ENCODE results near the gene CHRNA4. TPM values are rescaled to one million over a fixed set of nuclear protein-coding genes. Genes with fewer than 3 reads are reported as not detected.

The CHRNA4 gene
- total RNA-seq, 1 donor from 2014 or later = not detected

- no peak overlapping the region for H3K4me3 Mint-ChIP-seq
- peaks cover 4% of the 10 kb centered on the region for H3K9me3 Mint-ChIP-seq
- no peaks in the 10 kb centered on the region for H3K27me3 Mint-ChIP-seq
- H3K27ac Mint-ChIP-seq = no peak overlapping the region
- ATAC-seq (ENCODE audit: low read depth) (no peak), DNase-seq (no peak)
- POLR2A ChIA-PET = no interaction called here
- no peak for TF ChIP-seq CTCF (IDR thresholded peaks at IDR 0.05)
- intact Hi-C loops (cut with micrococcal nuclease) = no loop called here
- no peaks in the 10 kb centered on the region for H3K4me1 Mint-ChIP-seq
- CTCF ChIA-PET = no interaction called here
- H3K36me3 Mint-ChIP-seq (ENCODE audit: low read depth) = no peaks in the 10 kb centered on the region
Measured at GRCh38 chr20:63350597-63351325, 10.4 kb downstream of the CHRNA4 start.

- DNase-seq = no peak
- H3K36me3 Mint-ChIP-seq (ENCODE audit: low read depth) = no peaks in the 10 kb centered on the region
- no peaks in the 10 kb centered on the region for H3K27me3 Mint-ChIP-seq
- no peak for TF ChIP-seq CTCF (IDR thresholded peaks at IDR 0.05)
- H3K4me3 Mint-ChIP-seq = no peak overlapping the region
- no peaks in the 10 kb centered on the region for H3K4me1 Mint-ChIP-seq
- H3K9me3 Mint-ChIP-seq = peaks cover 4% of the 10 kb centered on the region
- no peak for ATAC-seq (ENCODE audit: low read depth)
- ChIA-PET CTCF (no interaction called here), POLR2A (no interaction called here)
- H3K27ac Mint-ChIP-seq = no peak overlapping the region
- intact Hi-C loops (cut with micrococcal nuclease) = no loop called here
Measured at GRCh38 chr20:63350196-63350595, 11.0 kb downstream of the CHRNA4 start.

GRCh38 chr20:63349516-63349895 is 11.6 kb downstream of the CHRNA4 start:
- no peak for TF ChIP-seq CTCF (IDR thresholded peaks at IDR 0.05)
- Mint-ChIP-seq H3K36me3 (ENCODE audit: low read depth) (no peaks in the 10 kb centered on the region), H3K4me1 (no peaks in the 10 kb centered on the region), H3K9me3 (peaks cover 4% of the 10 kb centered on the region), H3K27ac (no peak overlapping the region), H3K27me3 (no peaks in the 10 kb centered on the region), H3K4me3 (no peak overlapping the region)
- CTCF ChIA-PET = no interaction called here
- no peak for DNase-seq
- intact Hi-C loops (cut with micrococcal nuclease) = no loop called here
- ATAC-seq (ENCODE audit: low read depth) = no peak
- POLR2A ChIA-PET = no interaction called here

- H3K36me3 Mint-ChIP-seq (ENCODE audit: low read depth) = no peaks in the 10 kb centered on the region
- intact Hi-C loops (cut with micrococcal nuclease) = no loop called here
- POLR2A ChIA-PET = no interaction called here
Measured at GRCh38 chr20:63348828-63349515, 12.2 kb downstream of the CHRNA4 start.

More at GRCh38 chr20:63348828-63349515, 12.2 kb downstream of the CHRNA4 start:
- Mint-ChIP-seq H3K9me3 (peaks cover 4% of the 10 kb centered on the region), H3K4me1 (no peaks in the 10 kb centered on the region), H3K4me3 (no peak overlapping the region), H3K27me3 (peaks cover under 1% of the 10 kb centered on the region), H3K27ac (no peak overlapping the region)
- no peak for TF ChIP-seq CTCF (IDR thresholded peaks at IDR 0.05)
- no peak for DNase-seq
- no peak for ATAC-seq (ENCODE audit: low read depth)
- CTCF ChIA-PET = no interaction called here

All from activated B cell treated with CpG ODN at 0.5 μM for 24 hours (primary cell).